Keratinocyte (primary cell): Measurements from ENCODE around the gene ARID3C. TPM values are rescaled to one million over a fixed set of nuclear protein-coding genes. Genes with fewer than 3 reads are reported as not detected.

Source experiments
- DNase-seq: peaks from one replicate; pipeline ENCODE4 v3.0.0-alpha.2; 2011; ENCODE audit warnings: low read depth, missing footprints, low spot score
- FAIRE-seq: peaks from 2 replicates; lab custom pipeline; 2011; peaks lifted over from hg19 to GRCh38; lab: Jason Lieb, UNC
- H2AFZ ChIP-seq: 2 replicates; pipeline ENCODE4 v1.6.0; 2012; ENCODE audit warnings: low read length, control low read depth, inconsistent platforms; ENCODE audit not compliant: control insufficient read depth
- H3K27ac ChIP-seq: 2 replicates; pipeline ENCODE4 v1.5.1; 2011; ENCODE audit warnings: low read length; ENCODE audit not compliant: control insufficient read depth, insufficient read depth
- H3K27me3 ChIP-seq: 3 replicates; pipeline ENCODE4 v1.6.0; 2011; ENCODE audit warnings: low read length; ENCODE audit not compliant: control insufficient read depth, insufficient read depth; ENCODE audit errors: extremely low read depth
- H3K36me3 ChIP-seq, 2 experiments: 2 replicates in 1 of 2; 3 replicates in 1 of 2; pipeline ENCODE4 v1.5.1; 2011; ENCODE audit warnings: low read length in 2 of 2, mild to moderate bottlenecking in 1 of 2; ENCODE audit not compliant: control insufficient read depth in 2 of 2, insufficient read depth in 2 of 2; ENCODE audit errors: extremely low read depth in 1 of 2
- H3K4me1 ChIP-seq: 3 replicates; pipeline ENCODE4 v1.5.1; 2011; ENCODE audit warnings: low read length; ENCODE audit not compliant: control insufficient read depth, insufficient read depth; ENCODE audit errors: extremely low read depth
- H3K4me2 ChIP-seq: 3 replicates; pipeline ENCODE4 v1.6.0; 2011; ENCODE audit warnings: low read depth, low read length; ENCODE audit not compliant: control insufficient read depth, insufficient read depth; ENCODE audit errors: extremely low read depth
- H3K4me3 ChIP-seq, 3 experiments: fragments of 200-600 bp in 1 of 3; sonication (generic) in 1 of 3; 2 replicates in 2 of 3; 3 replicates in 1 of 3; pipeline ENCODE4 v1.5.1; 2011 to 2016; ENCODE audit warnings: low read length in 3 of 3, mild to moderate bottlenecking in 3 of 3, control low read depth in 2 of 3, inconsistent platforms in 1 of 3, low read depth in 1 of 3, mixed read lengths in 1 of 3, mixed run types in 1 of 3, moderate library complexity in 1 of 3; ENCODE audit not compliant: control insufficient read depth in 2 of 3, insufficient read depth in 2 of 3; ENCODE audit errors: extremely low read depth in 1 of 3
- H3K79me2 ChIP-seq: 2 replicates; pipeline ENCODE4 v1.6.0; 2012; ENCODE audit warnings: low read length; ENCODE audit not compliant: control insufficient read depth, insufficient read depth
- H3K9ac ChIP-seq: 3 replicates; pipeline ENCODE4 v1.6.0; 2011; ENCODE audit warnings: low read length; ENCODE audit not compliant: control insufficient read depth, insufficient read depth; ENCODE audit errors: extremely low read depth
- H3K9me1 ChIP-seq: 3 replicates; pipeline ENCODE4 v1.6.0; 2011; ENCODE audit warnings: low read length; ENCODE audit not compliant: control insufficient read depth, insufficient read depth; ENCODE audit errors: extremely low read depth
- H3K9me3 ChIP-seq: 2 replicates; pipeline ENCODE4 v1.5.1; 2012; ENCODE audit warnings: low read depth, low read length; ENCODE audit not compliant: control insufficient read depth
- H4K20me1 ChIP-seq: 3 replicates; pipeline ENCODE4 v1.6.0; 2011; ENCODE audit warnings: low read length; ENCODE audit not compliant: control insufficient read depth, insufficient read depth; ENCODE audit errors: extremely low read depth
- CTCF ChIP-seq, 3 experiments: IDR thresholded peaks in 1 of 3; conservative IDR thresholded peaks in 1 of 3; optimal IDR thresholded peaks in 1 of 3; 2 replicates in 2 of 3; 3 replicates in 1 of 3; pipeline versions ENCODE3 to v1.5.1; 2011; ENCODE audit warnings: low read length in 3 of 3, mild to moderate bottlenecking in 3 of 3, moderate library complexity in 2 of 3, control low read depth in 1 of 3, inconsistent platforms in 1 of 3; ENCODE audit not compliant: insufficient read depth in 2 of 3; ENCODE audit errors: extremely low read depth in 1 of 3
- EZH2 ChIP-seq: IDR thresholded peaks from one replicate; pipeline ENCODE4 v1.6.1; 2012; ENCODE audit warnings: inconsistent platforms, mild to moderate bottlenecking, low read length, moderate library complexity
- dilution Hi-C: fragments of 300-500 bp; cut with MboI; formaldehyde crosslinking; loops from one replicate; pipeline ENCODE4 v1.7.0; 2020; ENCODE audit warnings: low sequenced_read_pairs; ENCODE audit not compliant: extremely low pct_ligation_motif_present
- polyA plus RNA-seq, 5 experiments: library from polyadenylated mRNA; depleted of rRNA in 3 of 5; stranded (reverse) in 3 of 5; stranded (forward) in 1 of 5; unstranded in 1 of 5; fragments of >200 nt; gene quantifications; 1 replicate in 1 of 5; 2 replicates in 3 of 5; 3 replicates in 1 of 5; pipeline versions ENCODE4 v1.2.1 to v1.2.3, GENCODE V29; 2011 to 2012; ENCODE audit warnings: missing spikeins in 2 of 5, low read depth in 1 of 5, low replicate concordance in 1 of 5

The ARID3C gene
- polyA plus RNA-seq, 1 donor (not counting 4 experiments of a cell fraction or from before 2014, with no cell fraction given) = not detected

- Histone ChIP-seq H3K9me3 (no peaks in the 10 kb centered on the region), H3K79me2 (no peaks in the 10 kb centered on the region), H3K9me1 (no peaks in the 10 kb centered on the region), H3K4me3 (no peak overlapping the region), H3K4me1 (no peaks in the 10 kb centered on the region), H3K27ac (no peak overlapping the region), H3K9ac (no peak overlapping the region), H4K20me1 (no peaks in the 10 kb centered on the region), H3K27me3 (peaks cover 67% of the 10 kb centered on the region), H2AFZ (no peak overlapping the region), H3K4me2 (no peak overlapping the region), H3K36me3 (no peaks in the 10 kb centered on the region)
- dilution Hi-C loops = no loop called here
- TF ChIP-seq EZH2 (no peak), CTCF (optimal IDR thresholded peaks at IDR 0.05 in 1 of 3, IDR thresholded peaks at IDR 0.05 in 1 of 3, conservative IDR thresholded peaks at IDR 0.05 in 1 of 3; ENCODE audit: extremely low read depth in 1 of 3, insufficient read depth in 2 of 3, low read length in 3 of 3) (no peak)
- FAIRE-seq = no peak
- DNase-seq = no peak
These were observed 55.1 kb downstream of the ARID3C start for GRCh38 chr9:34573599-34574325.

DNA sequence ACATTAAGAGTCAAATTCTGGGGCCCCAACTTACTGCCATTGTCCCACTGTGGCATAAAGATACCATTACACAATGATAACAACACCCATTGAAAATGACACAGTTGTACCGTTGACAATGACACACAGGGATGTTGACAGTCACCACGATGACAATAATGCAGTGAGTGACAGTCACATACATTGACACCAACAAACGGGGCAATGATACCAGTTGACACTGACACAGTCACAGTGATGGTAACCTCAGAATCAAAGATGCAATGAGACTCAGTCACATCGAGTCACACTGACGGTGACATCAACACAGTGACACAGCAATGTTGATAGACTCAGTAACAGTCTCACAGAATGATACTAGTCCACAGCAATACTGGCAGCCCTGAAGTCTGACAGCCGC, 56.2 kb downstream of the ARID3C start:
- DNase-seq = no peak
- Histone ChIP-seq H4K20me1 (no peaks in the 10 kb centered on the region), H3K79me2 (no peaks in the 10 kb centered on the region), H3K4me3 (no peak overlapping the region), H3K36me3 (no peaks in the 10 kb centered on the region), H3K9ac (no peak overlapping the region), H2AFZ (no peak overlapping the region), H3K4me1 (no peaks in the 10 kb centered on the region), H3K27ac (no peak overlapping the region), H3K9me1 (no peaks in the 10 kb centered on the region), H3K9me3 (no peaks in the 10 kb centered on the region), H3K4me2 (no peak overlapping the region), H3K27me3 (peaks cover 70% of the 10 kb centered on the region)
- TF ChIP-seq EZH2 (no peak), CTCF (optimal IDR thresholded peaks at IDR 0.05 in 1 of 3, IDR thresholded peaks at IDR 0.05 in 1 of 3, conservative IDR thresholded peaks at IDR 0.05 in 1 of 3; ENCODE audit: extremely low read depth in 1 of 3, insufficient read depth in 2 of 3, low read length in 3 of 3) (no peak)
- FAIRE-seq = peak; percentile 9
- dilution Hi-C loops = no loop called here
